ENCODE data around the gene ANKS1A. TPM values are rescaled to one million over a fixed set of nuclear protein-coding genes. Genes with fewer than 3 reads are reported as not detected.

The ANKS1A gene
- total RNA-seq, 4 donors from 2014 or later, result 25.7 to 49.7 (median 28.1) TPM

DNA sequence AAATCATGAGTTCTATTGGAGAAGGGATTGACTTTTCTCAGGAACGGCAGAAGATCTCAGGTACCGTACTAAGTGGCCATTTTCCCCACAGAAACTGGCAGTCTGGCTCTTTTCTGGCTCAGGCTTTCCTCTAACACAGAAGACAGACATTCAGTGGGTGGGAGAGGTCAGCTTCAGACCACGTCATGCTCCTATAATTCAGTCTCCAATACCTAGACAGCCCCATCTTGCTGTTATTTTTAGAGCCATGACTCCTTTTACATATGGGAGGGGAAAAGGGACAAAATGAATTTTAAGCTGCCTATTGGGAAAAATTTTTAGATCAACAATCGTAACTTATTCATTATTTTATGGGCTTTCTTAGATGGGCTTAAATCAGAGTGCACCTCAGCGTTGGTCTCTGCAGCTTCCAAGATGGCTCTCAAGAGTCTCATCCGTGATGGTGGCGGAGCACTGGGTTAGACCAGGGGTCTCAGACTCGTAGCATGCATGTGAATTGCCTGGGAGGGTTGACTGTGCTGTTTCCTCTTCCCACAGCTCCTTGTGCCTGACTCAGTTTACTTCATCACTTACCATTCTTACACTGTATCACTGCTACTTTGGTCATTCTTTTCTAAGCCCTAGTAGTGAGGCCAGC is 165.2 kb downstream of the ANKS1A start:
- DNase-seq (ENCODE audit: low spot score) (no peak), ATAC-seq (ENCODE audit: low FRiP score) (no peak)
- TF ChIP-seq, protein P1, sequence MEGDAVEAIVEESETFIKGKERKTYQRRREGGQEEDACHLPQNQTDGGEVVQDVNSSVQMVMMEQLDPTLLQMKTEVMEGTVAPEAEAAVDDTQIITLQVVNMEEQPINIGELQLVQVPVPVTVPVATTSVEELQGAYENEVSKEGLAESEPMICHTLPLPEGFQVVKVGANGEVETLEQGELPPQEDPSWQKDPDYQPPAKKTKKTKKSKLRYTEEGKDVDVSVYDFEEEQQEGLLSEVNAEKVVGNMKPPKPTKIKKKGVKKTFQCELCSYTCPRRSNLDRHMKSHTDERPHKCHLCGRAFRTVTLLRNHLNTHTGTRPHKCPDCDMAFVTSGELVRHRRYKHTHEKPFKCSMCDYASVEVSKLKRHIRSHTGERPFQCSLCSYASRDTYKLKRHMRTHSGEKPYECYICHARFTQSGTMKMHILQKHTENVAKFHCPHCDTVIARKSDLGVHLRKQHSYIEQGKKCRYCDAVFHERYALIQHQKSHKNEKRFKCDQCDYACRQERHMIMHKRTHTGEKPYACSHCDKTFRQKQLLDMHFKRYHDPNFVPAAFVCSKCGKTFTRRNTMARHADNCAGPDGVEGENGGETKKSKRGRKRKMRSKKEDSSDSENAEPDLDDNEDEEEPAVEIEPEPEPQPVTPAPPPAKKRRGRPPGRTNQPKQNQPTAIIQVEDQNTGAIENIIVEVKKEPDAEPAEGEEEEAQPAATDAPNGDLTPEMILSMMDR (IDR thresholded peaks at IDR 0.05), result no peak

DNA sequence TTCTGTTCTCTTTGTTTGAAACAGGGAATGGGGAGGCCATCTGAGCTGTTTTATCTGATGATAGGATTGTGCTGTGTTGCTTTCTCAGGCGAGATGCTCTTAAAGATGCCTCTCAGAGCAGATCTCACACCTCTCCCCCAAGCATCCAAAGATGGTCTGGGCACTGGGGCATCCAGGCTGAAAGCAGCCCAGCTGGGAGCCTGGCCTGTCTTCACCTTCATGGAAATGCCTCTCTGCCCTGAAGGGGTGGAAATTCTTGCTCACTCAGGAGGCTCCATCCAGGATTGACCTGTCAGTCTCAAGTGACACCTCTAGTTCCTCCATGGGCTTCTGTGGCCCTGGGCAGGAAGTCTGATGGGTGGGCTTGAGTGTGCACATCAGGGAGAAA is 165.7 kb downstream of the ANKS1A start:
- ATAC-seq (ENCODE audit: low FRiP score), result no peak
- TF ChIP-seq, protein P1 (IDR thresholded peaks at IDR 0.05), result no peak
- DNase-seq (ENCODE audit: low spot score), result no peak

DNA sequence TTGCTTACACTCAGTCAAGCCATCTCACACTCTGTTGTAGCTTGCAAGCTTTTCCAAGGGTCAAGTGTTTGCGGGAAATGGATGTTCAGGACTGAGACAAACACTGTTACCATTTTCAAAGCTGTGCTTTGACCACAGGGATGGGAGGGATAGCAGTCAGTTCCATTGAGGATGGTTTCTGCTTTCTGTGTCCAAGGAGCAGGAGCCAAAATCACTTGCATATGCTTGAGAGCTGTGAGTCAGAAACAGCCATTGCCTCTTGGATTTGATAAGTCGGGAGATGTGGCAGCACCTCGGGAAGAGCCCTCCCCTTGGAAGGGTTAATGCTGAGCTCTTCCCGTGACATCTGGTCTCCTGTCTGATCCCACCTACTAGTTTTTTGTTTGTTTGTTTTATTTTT is 166.8 kb downstream of the ANKS1A start:
- ATAC-seq (ENCODE audit: low FRiP score) (no peak), DNase-seq (ENCODE audit: low spot score) (no peak)
- TF ChIP-seq, protein P1 (IDR thresholded peaks at IDR 0.05), result no peak

DNA sequence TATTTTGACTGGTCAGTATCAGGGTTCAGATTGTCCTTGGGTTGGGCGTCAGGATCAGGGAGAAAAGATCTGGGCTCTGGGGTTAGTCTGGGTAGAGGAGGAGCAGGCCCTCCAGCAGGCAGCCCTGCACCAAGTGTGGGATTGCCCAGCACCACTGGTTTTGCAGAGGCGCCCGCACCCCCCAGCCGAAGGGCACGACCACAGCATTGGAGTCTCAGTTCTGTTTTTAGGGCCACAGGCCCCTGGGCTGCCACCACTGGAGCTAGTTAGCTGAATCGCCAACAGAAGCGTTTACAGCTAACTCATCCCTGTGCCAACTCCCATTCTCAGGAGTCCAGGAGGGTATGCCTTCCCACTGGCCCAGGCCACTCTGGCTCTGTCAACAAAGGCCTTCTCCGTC is 167.9 kb downstream of the ANKS1A start:
- DNase-seq (ENCODE audit: low spot score), result no peak

DNA sequence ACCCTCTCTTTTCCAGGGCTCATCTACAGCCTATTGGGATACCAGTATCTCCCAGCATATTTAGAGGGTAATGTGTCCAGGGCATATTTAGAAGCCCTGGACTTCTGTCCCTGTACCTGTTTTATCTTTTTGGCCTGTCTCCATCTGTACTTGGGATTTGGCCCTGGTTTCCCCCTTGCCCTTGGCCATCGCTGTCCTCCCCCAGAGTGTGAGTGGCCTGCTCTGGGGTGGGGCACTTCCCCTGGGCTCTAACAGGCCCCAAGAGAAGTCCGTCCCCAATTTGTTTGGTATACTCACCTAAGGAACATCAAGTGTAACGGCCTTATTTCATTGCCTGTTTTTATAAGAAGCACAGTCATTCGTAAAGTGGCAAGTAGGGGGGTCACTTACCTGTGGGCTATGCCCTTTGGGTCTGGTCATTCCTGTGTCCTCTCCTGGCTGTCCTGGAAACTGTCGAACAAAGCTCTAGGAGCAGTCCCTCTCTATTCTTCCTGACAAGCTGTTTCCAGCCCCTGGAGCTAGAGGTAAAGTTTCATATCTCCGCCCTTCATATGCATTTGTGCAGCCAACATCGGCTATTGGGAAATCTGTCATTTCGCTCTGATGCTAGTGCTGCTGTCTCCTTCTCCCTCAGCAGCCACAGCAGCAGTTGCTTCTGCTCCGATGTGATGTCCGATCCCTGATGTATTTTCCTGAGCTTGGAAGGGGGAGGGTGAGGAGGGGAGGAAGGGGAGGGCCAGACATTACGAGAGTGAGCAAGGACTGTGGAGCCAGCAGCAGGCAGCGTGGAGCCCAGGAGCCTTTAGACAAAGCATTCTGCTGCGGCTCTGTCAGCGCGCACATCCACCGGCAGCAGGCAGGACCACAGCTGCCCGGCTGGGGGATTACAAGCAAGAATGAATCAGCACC is 168.6 kb downstream of the ANKS1A start:
- TF ChIP-seq, protein P1 (IDR thresholded peaks at IDR 0.05), result no peak
- ATAC-seq (ENCODE audit: low FRiP score), result no peak

More for the DNA sequence above, 167.9 kb downstream of the ANKS1A start:
- ATAC-seq (ENCODE audit: low FRiP score), result no peak
- TF ChIP-seq, protein P1 (IDR thresholded peaks at IDR 0.05), result no peak

DNA sequence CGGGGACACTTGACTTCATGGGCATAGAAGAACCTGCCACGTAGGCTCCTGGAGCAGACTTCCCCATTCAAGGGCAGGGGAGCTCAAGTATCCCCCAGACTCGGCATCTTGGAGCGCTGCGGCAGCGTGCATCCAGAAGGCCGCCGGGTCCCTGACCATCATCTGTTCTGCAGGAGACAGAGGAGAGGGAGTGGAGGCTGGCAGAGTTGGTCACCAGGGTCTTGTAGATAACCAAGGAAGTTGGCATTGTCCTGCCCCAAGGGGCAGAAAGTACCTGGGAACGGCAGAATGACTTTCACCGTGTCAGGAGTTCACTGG is 169.3 kb downstream of the ANKS1A start:
- ATAC-seq (ENCODE audit: low FRiP score) (no peak), DNase-seq (ENCODE audit: low spot score) (no peak)
- TF ChIP-seq, protein P1 (IDR thresholded peaks at IDR 0.05), result no peak

More for the DNA sequence above, 168.6 kb downstream of the ANKS1A start:
- DNase-seq (ENCODE audit: low spot score), result no peak
